Hepatocyte (in vitro differentiated cells): Measurements from ENCODE around the gene VPS16.

Experiments used
- EZH2 ChIP-seq: fragments of 200-600 bp; sonication (generic); IDR thresholded peaks from 2 replicates; pipeline ENCODE4 v1.6.1; 2016; ENCODE audit warnings: antibody characterized with exemption, mild to moderate bottlenecking, borderline replicate concordance
- TF ChIP-seq, protein P1 (sequence below): fragments of 200-600 bp; sonication (generic); IDR thresholded peaks from 2 replicates; pipeline ENCODE4 v1.5.1; 2016; ENCODE audit warnings: antibody characterized with exemption, mild to moderate bottlenecking; ENCODE audit not compliant: poor library complexity

DNA sequence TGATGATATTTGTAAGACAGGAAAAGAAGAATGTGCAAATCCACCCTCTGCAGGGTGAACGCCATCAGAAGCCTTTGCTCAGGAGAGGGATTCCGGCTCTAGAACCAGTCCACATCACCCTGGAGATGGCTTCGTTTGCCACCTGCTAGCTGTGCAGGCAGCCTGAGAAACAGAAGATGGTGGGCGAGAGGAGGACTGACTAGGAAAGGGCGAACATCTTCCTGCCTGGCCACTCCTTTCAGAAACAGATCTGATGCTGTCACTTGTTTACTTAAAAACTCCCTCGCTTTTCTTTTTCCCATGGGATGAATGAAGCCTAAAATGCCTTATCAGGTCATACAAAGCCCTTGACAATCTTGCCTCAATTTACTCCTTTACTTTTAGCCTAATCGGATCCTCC is 33.9 kb downstream of the VPS16 start:
- TF ChIP-seq, protein P1, sequence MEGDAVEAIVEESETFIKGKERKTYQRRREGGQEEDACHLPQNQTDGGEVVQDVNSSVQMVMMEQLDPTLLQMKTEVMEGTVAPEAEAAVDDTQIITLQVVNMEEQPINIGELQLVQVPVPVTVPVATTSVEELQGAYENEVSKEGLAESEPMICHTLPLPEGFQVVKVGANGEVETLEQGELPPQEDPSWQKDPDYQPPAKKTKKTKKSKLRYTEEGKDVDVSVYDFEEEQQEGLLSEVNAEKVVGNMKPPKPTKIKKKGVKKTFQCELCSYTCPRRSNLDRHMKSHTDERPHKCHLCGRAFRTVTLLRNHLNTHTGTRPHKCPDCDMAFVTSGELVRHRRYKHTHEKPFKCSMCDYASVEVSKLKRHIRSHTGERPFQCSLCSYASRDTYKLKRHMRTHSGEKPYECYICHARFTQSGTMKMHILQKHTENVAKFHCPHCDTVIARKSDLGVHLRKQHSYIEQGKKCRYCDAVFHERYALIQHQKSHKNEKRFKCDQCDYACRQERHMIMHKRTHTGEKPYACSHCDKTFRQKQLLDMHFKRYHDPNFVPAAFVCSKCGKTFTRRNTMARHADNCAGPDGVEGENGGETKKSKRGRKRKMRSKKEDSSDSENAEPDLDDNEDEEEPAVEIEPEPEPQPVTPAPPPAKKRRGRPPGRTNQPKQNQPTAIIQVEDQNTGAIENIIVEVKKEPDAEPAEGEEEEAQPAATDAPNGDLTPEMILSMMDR: no peak
- no peak for TF ChIP-seq EZH2
